Measurements from ENCODE around the gene CD109. TPM values are rescaled to one million over a fixed set of nuclear protein-coding genes. Genes with fewer than 3 reads are reported as not detected.

CD109 gene
- polyA plus RNA-seq, 1 donor from 2014 or later: 0.07 TPM

- no peaks in the 10 kb centered on the region for H3K79me2 ChIP-seq (replicated peaks; ENCODE audit: insufficient read depth, low read length)
- no peaks in the 10 kb centered on the region for H3K27me3 ChIP-seq (ENCODE audit: insufficient read depth, low read depth, low read length)
- no peak overlapping the region for H3K9ac ChIP-seq (ENCODE audit: low read length)
- H3F3A ChIP-seq (ENCODE audit: insufficient read depth, low read length, poor library complexity, severe bottlenecking): no peaks in the 10 kb centered on the region
- H3K9me2 ChIP-seq (ENCODE audit: insufficient read depth, low read length): no peaks in the 10 kb centered on the region
- H4K20me1 ChIP-seq (ENCODE audit: insufficient read depth): no peaks in the 10 kb centered on the region
- no peak for TF ChIP-seq REST (IDR thresholded peaks at IDR 0.05; ENCODE audit: borderline replicate concordance)
- TF ChIP-seq EZH2 (IDR thresholded peaks at IDR 0.05; ENCODE audit: borderline replicate concordance, insufficient read depth, low read length, poor library complexity, severe bottlenecking): no peak
- TF ChIP-seq POLR2AphosphoS5 (IDR thresholded peaks at IDR 0.05): no peak
- TF ChIP-seq RAD21 (conservative IDR thresholded peaks at IDR 0.05): no peak
- TF ChIP-seq EP300 (conservative IDR thresholded peaks at IDR 0.05; ENCODE audit: poor library complexity, severe bottlenecking): no peak
- TF ChIP-seq CTCF (IDR thresholded peaks at IDR 0.05; ENCODE audit: poor library complexity, severe bottlenecking): no peak
- no peak for TF ChIP-seq SMC3 (conservative IDR thresholded peaks at IDR 0.05; ENCODE audit: poor library complexity)
- no peak for TF ChIP-seq TAF1 (IDR thresholded peaks at IDR 0.05; ENCODE audit: low read depth)
- no peak for TF ChIP-seq MXI1 (conservative IDR thresholded peaks at IDR 0.05; ENCODE audit: poor library complexity, severe bottlenecking)
- no peak overlapping the region for H3K4me2 ChIP-seq (ENCODE audit: low read length)
- H3K4me3 ChIP-seq (ENCODE audit: low read length): no peak overlapping the region
- H3K27ac ChIP-seq (ENCODE audit: low read length): no peak overlapping the region
- no peak overlapping the region for H2AFZ ChIP-seq (ENCODE audit: low read depth, low read length)
- H3K9me3 ChIP-seq (ENCODE audit: low read length): no peaks in the 10 kb centered on the region
- H3K36me3 ChIP-seq (ENCODE audit: insufficient read depth, low read length): no peaks in the 10 kb centered on the region
Observed at GRCh38 chr6:73752943-73753342, 56.9 kb downstream of the CD109 start.

GRCh38 chr6:73766040-73766439 is 70.0 kb downstream of the CD109 start:
- no peaks in the 10 kb centered on the region for H4K20me1 ChIP-seq (ENCODE audit: insufficient read depth)
- H2AFZ ChIP-seq (ENCODE audit: low read depth, low read length): no peak overlapping the region
- no peaks in the 10 kb centered on the region for H3K9me3 ChIP-seq (ENCODE audit: low read length)
- no peaks in the 10 kb centered on the region for H3K9me2 ChIP-seq (ENCODE audit: insufficient read depth, low read length)
- H3K36me3 ChIP-seq (ENCODE audit: insufficient read depth, low read length): no peaks in the 10 kb centered on the region
- no peak overlapping the region for H3K27ac ChIP-seq (ENCODE audit: low read length)
- no peak overlapping the region for H3K9ac ChIP-seq (ENCODE audit: low read length)
- H3K4me2 ChIP-seq (ENCODE audit: low read length): no peak overlapping the region
- H3K4me3 ChIP-seq (ENCODE audit: low read length): no peak overlapping the region
- H3F3A ChIP-seq (ENCODE audit: insufficient read depth, low read length, poor library complexity, severe bottlenecking): no peaks in the 10 kb centered on the region
- no peak for TF ChIP-seq REST (IDR thresholded peaks at IDR 0.05; ENCODE audit: borderline replicate concordance)
- TF ChIP-seq CTCF (IDR thresholded peaks at IDR 0.05; ENCODE audit: poor library complexity, severe bottlenecking): no peak
- no peak for TF ChIP-seq SMC3 (conservative IDR thresholded peaks at IDR 0.05; ENCODE audit: poor library complexity)
- no peak for TF ChIP-seq POLR2AphosphoS5 (IDR thresholded peaks at IDR 0.05)
- no peak for TF ChIP-seq MXI1 (conservative IDR thresholded peaks at IDR 0.05; ENCODE audit: poor library complexity, severe bottlenecking)
- no peak for TF ChIP-seq EP300 (conservative IDR thresholded peaks at IDR 0.05; ENCODE audit: poor library complexity, severe bottlenecking)
- no peak for TF ChIP-seq TAF1 (IDR thresholded peaks at IDR 0.05; ENCODE audit: low read depth)
- TF ChIP-seq RAD21 (conservative IDR thresholded peaks at IDR 0.05): no peak
- no peak for TF ChIP-seq EZH2 (IDR thresholded peaks at IDR 0.05; ENCODE audit: borderline replicate concordance, insufficient read depth, low read length, poor library complexity, severe bottlenecking)
- H3K79me2 ChIP-seq (replicated peaks; ENCODE audit: insufficient read depth, low read length): no peaks in the 10 kb centered on the region
- no peaks in the 10 kb centered on the region for H3K27me3 ChIP-seq (ENCODE audit: insufficient read depth, low read depth, low read length)
